T-helper 2 cell treated with Interferon-gamma antibody and Interleukin-4, amounts not matched to agents 5 μg/mL and 100 μg/mL, for 36 hours (primary cell): ENCODE measurements around the gene BBOF1.

Experiments used
- DNase-seq: peaks from one replicate; pipeline ENCODE4 v3.0.0; 2021; ENCODE audit warnings: low spot score
- H3K27ac Mint-ChIP-seq: one replicate; pipeline ENCODE4 v1.8.0; 2021; ENCODE audit warnings: mild to moderate bottlenecking, mixed read lengths
- H3K27me3 Mint-ChIP-seq: one replicate; pipeline ENCODE4 v1.8.0; 2021; ENCODE audit warnings: low read depth, mixed read lengths
- H3K36me3 Mint-ChIP-seq: one replicate; pipeline ENCODE4 v1.8.0; 2021; ENCODE audit warnings: low read depth, mixed read lengths
- H3K4me1 Mint-ChIP-seq: one replicate; pipeline ENCODE4 v1.8.0; 2021; ENCODE audit warnings: low read depth, mixed read lengths
- H3K4me3 Mint-ChIP-seq: one replicate; pipeline ENCODE4 v1.8.0; 2022; ENCODE audit warnings: mild to moderate bottlenecking, moderate library complexity, mixed read lengths
- H3K9me3 Mint-ChIP-seq: one replicate; pipeline ENCODE4 v1.8.0; 2021; ENCODE audit warnings: mixed read lengths

The BBOF1 gene

DNA sequence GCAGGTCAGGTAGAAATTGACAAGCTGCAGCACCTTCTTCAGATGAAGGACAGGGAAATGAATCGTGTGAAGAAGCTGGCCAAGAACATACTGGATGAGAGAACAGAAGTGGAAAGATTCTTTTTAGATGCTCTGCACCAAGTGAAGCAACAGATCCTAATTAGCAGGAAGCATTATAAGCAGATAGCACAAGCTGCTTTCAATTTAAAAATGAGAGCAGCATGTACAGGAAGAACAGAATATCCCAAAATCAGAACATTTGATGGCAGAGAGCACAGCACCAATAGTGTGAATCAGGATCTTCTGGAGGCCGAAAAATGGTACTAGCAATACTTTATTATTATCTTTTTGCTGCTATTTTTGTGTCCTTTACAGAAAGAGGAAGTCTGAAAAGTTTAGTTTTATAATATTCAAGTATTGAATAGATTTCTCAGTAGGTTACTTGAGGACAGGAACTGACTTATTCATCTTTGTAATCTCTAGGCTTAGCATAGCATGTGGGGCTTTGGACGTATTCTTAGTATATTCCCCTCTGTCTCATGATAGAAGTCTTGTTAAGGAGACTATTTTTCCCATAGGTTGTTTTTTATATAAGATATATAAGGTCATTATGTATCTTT lies 30.8 kb downstream of the BBOF1 start:
- DNase-seq = no peak
- Mint-ChIP-seq H3K4me1 (no peaks in the 10 kb centered on the region), H3K27ac (no peak overlapping the region), H3K36me3 (no peaks in the 10 kb centered on the region), H3K9me3 (no peaks in the 10 kb centered on the region), H3K4me3 (no peak overlapping the region), H3K27me3 (no peaks in the 10 kb centered on the region)

DNA sequence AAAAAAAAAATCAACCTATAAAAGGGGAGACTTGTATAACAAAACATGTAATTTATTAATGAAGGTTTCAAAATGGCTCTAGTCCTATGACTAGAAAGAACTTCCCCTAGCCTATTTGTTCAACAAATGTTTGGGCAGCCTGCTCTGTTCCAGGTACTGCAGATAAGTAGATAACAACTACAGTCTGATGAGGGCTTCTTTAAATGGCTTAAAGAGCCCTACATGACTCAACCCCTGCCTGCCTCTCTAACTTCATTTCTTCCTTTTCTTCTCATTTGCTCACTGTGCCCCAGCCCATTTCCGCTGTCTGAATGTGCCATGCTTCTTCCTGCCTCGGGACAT lies 43.6 kb downstream of the BBOF1 start:
- H3K27ac Mint-ChIP-seq = no peak overlapping the region
- no peak for DNase-seq
- H3K36me3 Mint-ChIP-seq = peaks cover 12% of the 10 kb centered on the region
- no peaks in the 10 kb centered on the region for H3K4me1 Mint-ChIP-seq
- no peaks in the 10 kb centered on the region for H3K27me3 Mint-ChIP-seq
- no peaks in the 10 kb centered on the region for H3K9me3 Mint-ChIP-seq
- no peak overlapping the region for H3K4me3 Mint-ChIP-seq

DNA sequence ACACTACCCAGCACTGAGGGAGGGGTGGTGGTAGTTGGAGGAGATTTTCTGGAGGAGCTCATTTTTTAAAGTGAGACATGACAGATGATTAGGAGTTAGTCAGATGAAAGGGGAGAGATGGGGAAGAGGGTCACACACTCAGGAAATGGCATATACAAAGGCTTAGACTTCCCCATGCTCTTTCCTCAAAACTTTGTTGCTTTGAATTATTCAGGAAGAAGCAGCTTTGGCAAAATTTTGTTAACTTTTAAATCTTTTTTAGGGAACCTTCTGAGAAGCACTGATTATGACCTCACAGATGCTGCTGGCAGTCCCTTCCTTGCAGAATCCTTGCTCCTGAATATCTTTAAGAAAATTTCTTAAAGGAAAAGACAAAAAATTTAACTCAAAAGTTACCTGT lies 45.3 kb downstream of the BBOF1 start:
- Mint-ChIP-seq H3K9me3 (no peaks in the 10 kb centered on the region), H3K4me3 (no peak overlapping the region), H3K27ac (no peak overlapping the region), H3K36me3 (peaks cover 12% of the 10 kb centered on the region), H3K4me1 (no peaks in the 10 kb centered on the region), H3K27me3 (no peaks in the 10 kb centered on the region)
- DNase-seq = no peak

DNA sequence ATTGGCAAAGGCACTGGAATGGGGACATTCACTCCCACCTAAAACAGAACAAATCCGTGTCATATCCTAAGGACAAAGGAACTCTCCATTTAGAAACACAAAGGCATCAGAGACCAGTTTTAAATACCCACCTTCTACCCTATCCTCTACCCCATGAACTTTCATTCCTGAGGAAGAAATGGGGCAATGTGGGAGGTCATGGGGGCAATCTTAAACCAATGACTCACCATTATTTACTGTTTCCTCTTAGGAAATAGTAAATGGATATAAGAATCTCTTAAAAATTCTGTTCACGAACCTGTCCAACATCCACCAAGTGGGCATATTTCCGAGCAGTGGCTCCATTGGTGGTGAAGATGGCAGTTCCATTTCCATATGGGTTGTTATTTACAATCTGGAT lies 45.7 kb downstream of the BBOF1 start:
- no peak for DNase-seq
- Mint-ChIP-seq H3K27ac (no peak overlapping the region), H3K4me1 (no peaks in the 10 kb centered on the region), H3K4me3 (no peak overlapping the region), H3K36me3 (peaks cover 10% of the 10 kb centered on the region), H3K9me3 (no peaks in the 10 kb centered on the region), H3K27me3 (no peaks in the 10 kb centered on the region)

DNA sequence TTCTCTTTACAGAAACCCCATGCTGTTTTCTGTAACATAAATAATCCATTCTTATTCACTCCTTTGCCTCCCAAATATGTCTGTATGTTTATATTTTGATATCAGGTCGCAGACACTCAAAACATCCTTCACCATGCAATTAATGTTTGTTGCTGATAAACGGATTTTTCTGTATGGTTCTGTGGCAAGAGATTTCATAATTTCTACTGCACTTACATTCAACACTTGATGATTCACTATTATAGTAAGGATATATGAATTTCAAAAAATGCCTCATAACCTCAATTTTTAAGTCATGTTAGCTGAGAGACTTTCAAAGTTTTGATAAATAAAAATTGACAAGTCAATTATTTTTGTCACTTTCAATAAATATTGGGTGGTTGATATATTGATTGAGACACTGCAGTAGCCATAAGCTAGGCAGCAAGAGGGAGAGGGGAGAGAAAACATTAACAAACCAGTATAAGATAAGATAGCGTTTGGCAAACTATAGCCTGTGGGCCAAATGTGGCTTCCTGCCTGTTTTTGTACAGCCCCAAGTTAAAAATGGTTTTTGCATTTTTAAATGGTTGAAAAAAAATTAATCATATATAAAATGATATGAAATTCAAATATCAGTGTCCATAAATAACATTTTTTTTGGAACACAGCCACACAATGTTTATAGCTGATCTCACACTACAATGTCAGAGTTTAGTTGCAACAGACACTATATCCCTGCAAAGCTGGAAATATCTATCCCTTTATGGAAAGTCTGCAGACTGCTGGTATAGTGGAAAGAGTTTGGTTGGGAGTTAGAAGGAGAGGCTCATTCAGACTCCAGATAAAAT lies 46.8 kb downstream of the BBOF1 start:
- Mint-ChIP-seq H3K27ac (no peak overlapping the region), H3K27me3 (no peaks in the 10 kb centered on the region), H3K36me3 (peaks cover 6% of the 10 kb centered on the region), H3K4me3 (no peak overlapping the region), H3K4me1 (no peaks in the 10 kb centered on the region), H3K9me3 (no peaks in the 10 kb centered on the region)
- no peak for DNase-seq

DNA sequence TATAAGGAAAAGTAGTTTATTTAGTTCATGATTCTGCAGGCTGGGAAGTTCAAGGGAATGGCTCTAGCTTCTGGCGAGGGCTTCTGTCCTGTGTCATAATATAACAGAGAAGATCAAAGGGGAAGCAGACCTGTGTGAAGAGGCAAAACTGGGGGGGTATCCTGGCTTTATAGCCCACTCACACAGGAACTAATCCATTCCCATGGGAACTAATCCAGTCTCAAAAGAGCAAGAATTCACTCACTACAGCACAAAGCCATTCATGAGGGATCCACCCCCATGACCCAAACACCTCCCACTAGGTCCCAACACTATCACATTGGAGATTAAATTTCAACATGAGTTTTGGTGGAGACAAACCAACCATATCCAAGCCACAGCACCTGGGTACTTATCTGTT lies 58.3 kb downstream of the BBOF1 start:
- Mint-ChIP-seq H3K27me3 (no peaks in the 10 kb centered on the region), H3K36me3 (no peaks in the 10 kb centered on the region), H3K9me3 (no peaks in the 10 kb centered on the region), H3K27ac (no peak overlapping the region), H3K4me3 (no peak overlapping the region), H3K4me1 (no peaks in the 10 kb centered on the region)
- no peak for DNase-seq

DNA sequence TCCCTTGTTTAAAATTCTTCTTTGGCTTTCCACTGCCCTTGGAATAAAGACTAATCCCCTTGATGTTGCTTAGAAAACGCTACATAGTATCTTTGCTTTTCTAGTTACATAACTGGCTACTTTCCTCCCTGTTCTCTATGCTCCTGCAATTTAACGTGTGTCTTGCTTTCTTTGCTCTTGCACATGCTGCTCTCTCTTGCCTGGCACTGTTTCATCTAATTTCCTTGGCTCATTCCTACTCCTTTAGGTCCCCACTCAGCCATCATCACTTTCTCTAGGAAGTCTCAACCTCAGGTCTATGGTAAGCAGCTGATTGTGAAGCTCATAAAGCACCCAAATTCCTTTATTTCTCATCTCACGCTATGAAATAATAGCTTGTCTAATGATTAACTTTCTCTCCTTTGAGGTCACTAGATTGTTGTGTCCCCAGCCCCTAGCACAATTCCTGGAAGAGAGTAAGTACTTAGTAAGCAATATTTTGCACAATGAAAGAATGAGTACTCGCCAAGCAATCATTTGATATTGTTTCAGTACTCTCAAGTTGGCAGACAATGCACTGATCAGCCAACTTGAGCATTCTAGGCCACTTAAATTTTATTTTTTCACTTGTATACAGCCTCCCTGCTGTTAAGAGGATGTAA lies 61.8 kb downstream of the BBOF1 start:
- H3K27me3 Mint-ChIP-seq = no peaks in the 10 kb centered on the region
- no peak overlapping the region for H3K27ac Mint-ChIP-seq
- H3K4me1 Mint-ChIP-seq = peaks cover 21% of the 10 kb centered on the region
- no peaks in the 10 kb centered on the region for H3K36me3 Mint-ChIP-seq
- no peak for DNase-seq
- no peaks in the 10 kb centered on the region for H3K9me3 Mint-ChIP-seq
- no peak overlapping the region for H3K4me3 Mint-ChIP-seq

DNA sequence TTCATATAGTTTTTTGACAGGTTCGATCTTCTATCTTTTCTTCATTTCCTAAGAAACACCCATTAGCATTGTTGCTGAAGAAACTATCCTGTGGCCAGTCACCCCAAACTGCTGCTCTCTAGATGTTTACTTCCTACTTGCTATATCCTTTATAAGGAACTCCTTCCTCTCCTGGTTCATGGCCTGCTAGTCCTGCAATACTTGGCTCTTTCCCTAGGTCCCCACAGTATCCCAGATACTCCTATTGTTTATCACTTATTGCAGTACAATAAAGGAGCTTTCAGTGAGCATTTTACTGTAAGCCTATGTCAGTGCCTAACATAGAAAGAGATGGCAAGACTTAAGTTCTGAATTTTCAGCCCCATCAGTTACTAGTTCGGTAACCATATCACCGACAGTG lies 62.3 kb downstream of the BBOF1 start:
- Mint-ChIP-seq H3K4me1 (peaks cover 25% of the 10 kb centered on the region), H3K27me3 (no peaks in the 10 kb centered on the region), H3K27ac (no peak overlapping the region), H3K4me3 (no peak overlapping the region), H3K9me3 (no peaks in the 10 kb centered on the region), H3K36me3 (no peaks in the 10 kb centered on the region)
- DNase-seq = no peak

DNA sequence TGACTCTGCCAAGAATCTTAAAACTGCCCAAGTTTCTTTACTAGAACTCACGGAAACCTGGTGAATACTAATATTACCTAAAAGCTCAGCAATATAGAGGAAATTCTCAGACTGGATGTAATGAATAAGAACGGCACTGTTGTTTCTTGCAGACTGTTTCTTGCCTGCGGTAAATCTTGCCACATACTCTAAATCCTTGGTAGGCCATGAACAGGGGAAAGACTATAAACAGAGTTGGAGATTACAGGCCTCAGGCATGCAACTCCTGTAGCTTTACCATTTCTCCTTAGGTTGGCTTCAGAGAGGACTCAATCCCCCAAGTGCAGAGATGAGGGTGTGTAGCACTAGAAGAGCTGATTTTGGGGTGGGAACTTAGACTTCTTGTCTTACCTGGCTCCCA lies 64.0 kb downstream of the BBOF1 start:
- H3K4me3 Mint-ChIP-seq = peak overlapping the region; percentile 93
- no peak for DNase-seq

DNA sequence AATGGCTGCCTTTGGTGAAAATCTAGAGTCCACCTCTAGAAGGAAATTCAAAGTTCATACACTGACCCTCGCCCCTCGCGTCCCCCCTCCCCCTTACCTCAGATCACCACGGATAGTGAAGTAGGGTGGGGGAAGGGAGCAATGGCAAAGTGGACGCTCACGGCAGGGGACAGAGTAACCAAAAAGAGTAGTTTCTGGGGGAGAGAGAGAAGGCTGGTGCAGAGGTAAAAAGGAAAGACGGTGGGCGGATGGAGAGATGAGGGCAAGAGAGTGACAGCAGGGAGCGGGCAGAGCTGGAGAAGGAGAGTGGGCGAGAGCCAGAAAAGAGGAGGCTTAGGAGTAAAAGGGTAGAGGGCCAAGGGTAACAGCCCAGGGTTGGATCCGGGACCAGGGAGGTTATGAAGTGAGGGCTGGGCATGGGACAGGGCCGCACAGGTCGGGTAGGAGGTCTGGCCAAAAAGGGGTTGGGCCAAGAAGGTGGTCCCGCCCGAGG lies 64.7 kb downstream of the BBOF1 start:
- H3K27ac Mint-ChIP-seq = peak overlapping the region; percentile 93
- no peaks in the 10 kb centered on the region for H3K9me3 Mint-ChIP-seq
- H3K27me3 Mint-ChIP-seq = no peaks in the 10 kb centered on the region
- H3K4me1 Mint-ChIP-seq = peaks cover 33% of the 10 kb centered on the region
- peaks cover 6% of the 10 kb centered on the region for H3K36me3 Mint-ChIP-seq
- H3K4me3 Mint-ChIP-seq = peak overlapping the region; percentile 93
- no peak for DNase-seq

More for the DNA sequence above, 64.0 kb downstream of the BBOF1 start:
- peaks cover 4% of the 10 kb centered on the region for H3K36me3 Mint-ChIP-seq
- H3K27me3 Mint-ChIP-seq = no peaks in the 10 kb centered on the region
- H3K4me1 Mint-ChIP-seq = peaks cover 29% of the 10 kb centered on the region
- H3K9me3 Mint-ChIP-seq = no peaks in the 10 kb centered on the region
- no peak overlapping the region for H3K27ac Mint-ChIP-seq

DNA sequence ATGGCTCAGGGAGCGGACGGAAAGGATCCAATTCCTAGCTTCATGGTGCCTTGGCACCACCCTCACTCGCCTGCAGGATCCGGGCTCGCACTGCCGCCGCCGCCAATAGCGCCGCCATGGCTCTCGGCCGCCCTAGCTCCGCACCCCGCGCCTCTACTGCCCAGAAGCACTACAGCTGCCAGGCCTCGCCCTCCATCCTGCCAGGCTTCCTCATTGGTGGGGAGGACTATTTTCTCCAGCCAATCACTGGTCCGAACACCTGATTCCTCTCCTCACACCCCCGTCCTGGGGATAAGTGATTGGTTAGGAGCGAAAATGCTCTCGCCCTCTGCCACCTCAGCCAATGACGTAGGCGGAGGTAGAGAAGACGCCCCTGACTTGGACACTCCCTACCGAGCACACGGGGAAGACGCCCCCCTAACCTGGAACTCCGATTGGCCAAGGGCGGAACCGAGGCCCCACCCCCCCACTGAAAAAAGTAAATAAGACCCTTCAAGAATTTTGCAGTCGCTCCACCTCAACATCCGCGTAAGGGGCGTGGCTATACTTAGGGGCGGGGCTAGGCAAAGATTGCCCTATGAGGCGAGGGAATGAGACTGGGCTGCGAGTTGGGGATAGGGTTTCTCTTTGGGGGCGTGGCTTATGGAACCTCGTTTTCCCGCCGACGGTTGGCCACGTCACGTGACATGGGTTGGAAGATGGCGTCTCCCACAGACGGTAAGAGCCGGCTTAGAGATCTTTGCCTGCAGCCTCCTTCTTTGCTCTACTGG lies 65.3 kb downstream of the BBOF1 start, which contains the start of the genes ALDH6A1 and LIN52:
TSS of gene ALDH6A1 (minus strand) at position 177 of the 770 bp plus-strand sequence. CDS start at position 118, 59 bp downstream.
TSS of gene LIN52 (plus strand) at position 680 of the 770 bp plus-strand sequence. CDS start at position 699, 19 bp downstream.
- Mint-ChIP-seq H3K27me3 (no peaks in the 10 kb centered on the region), H3K9me3 (peaks cover 3% of the 10 kb centered on the region), H3K36me3 (peaks cover 10% of the 10 kb centered on the region), H3K4me1 (peaks cover 36% of the 10 kb centered on the region), H3K4me3 (peak within 1 kb of the TSS; percentile 93), H3K27ac (peak within 1 kb of the TSS; percentile 93)
- DNase-seq = peak; percentile 99

DNA sequence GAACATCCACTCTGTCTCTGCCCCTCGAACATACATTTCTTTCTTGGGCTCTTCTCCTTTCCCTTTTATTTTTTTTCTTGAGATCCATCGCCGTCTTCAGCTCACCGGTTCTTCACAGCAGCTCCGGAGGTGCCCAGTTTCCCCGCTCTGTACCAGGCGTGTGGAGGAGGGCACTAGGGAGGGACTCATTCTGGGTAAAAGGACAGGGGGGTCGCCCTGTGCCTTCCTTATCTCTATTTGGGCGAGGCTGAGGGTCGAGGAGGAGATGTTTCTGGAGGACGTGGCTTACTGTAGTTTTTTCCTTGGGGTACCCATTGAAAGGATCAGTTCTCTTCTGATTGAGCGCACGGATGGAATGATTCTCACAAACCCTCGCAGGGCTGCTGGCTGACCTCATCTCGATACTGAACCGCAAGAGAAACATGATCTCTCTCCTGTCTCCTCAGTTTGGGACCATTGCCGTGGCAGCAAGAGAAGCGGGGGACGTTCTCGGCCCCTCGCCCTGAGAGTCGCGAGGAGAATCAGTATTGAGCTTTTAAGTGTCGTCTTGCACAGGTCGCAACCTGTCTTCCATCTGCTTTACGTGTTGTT lies 66.0 kb downstream of the BBOF1 start:
- Mint-ChIP-seq H3K27ac (peak overlapping the region; percentile 93), H3K4me3 (peak overlapping the region; percentile 93), H3K4me1 (peaks cover 36% of the 10 kb centered on the region), H3K36me3 (peaks cover 13% of the 10 kb centered on the region), H3K9me3 (peaks cover 3% of the 10 kb centered on the region), H3K27me3 (no peaks in the 10 kb centered on the region)
- peak; percentile 53 for DNase-seq

DNA sequence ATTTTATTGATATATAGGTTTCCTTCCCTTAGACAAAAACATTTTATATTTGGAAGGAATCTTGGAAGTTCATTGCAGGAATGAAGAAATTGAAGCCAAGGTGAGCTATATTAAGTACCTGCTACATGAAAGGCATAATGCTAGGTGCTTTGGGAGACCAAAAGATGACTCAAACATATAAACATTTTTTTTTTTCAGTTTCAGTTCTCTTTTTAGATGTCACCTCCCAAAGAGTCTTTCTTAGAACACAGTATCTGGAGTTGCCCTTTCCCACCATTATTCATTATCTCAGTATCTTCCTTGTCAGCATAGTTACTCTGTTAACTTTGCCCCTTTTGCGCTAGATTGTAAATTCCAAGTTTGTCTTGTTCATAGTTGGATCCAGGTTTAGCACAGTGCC lies 66.7 kb downstream of the BBOF1 start:
- DNase-seq = no peak
- H3K36me3 Mint-ChIP-seq = peaks cover 16% of the 10 kb centered on the region
- peaks cover 36% of the 10 kb centered on the region for H3K4me1 Mint-ChIP-seq
- no peaks in the 10 kb centered on the region for H3K27me3 Mint-ChIP-seq
- H3K27ac Mint-ChIP-seq = peak overlapping the region; percentile 93
- H3K4me3 Mint-ChIP-seq = peak overlapping the region; percentile 93
- peaks cover 3% of the 10 kb centered on the region for H3K9me3 Mint-ChIP-seq
